LNCaP clone FGC (cell line): ENCODE data around the gene EIF4E1B.

Experiments
- DNase-seq: peaks from one replicate; pipeline ENCODE4 v3.0.0-alpha.2; 2011; ENCODE audit warnings: low read depth
- H3K4me3 ChIP-seq: 2 replicates; pipeline ENCODE4 v1.5.1; 2011; ENCODE audit warnings: mild to moderate bottlenecking, low read depth, low read length, control low read depth
- CTCF ChIP-seq: IDR thresholded peaks from 2 replicates; pipeline ENCODE4 v1.5.1; 2012; ENCODE audit warnings: mild to moderate bottlenecking; ENCODE audit not compliant: control insufficient read depth, insufficient read depth; ENCODE audit errors: extremely low read depth

Gene EIF4E1B

DNA sequence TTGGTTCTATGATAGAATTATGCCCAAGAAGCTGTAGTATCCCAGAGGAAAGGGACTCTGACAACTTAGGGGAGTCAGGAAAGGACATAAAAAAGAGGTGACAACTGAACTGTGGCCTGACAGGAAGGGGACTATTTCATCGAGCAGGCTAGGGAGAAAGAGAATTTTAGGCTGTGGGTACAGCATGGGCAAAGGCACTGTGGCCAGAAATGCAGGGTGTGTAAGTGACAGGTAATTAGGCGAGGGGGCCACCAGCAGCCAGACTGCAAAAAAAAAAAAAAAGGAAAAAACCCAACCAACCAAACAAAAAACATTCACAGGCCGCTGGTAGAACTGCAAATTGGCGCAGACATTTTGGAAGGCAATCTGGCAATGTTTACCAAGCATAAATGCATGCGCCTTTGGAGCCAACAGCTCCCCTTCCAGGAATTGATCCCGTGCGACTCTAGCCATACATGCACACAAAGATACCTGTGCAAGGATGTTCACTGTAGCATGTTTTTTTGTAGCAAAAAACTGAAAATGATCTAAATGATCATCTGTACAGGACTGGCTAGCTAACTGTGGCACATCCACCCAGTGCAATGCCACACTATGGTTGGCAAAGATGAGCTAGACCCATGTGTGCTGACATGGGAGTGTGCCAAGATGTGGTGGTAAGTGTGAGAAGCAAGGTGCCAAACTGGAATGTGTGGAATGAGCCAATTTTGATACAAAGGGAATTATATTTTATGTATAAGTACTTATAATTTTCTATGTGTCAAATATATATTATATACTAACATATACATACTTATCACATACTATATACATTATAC is 1.1 kb downstream of the EIF4E1B start:
- no peak for DNase-seq
- TF ChIP-seq CTCF: no peak
- H3K4me3 ChIP-seq: no peak overlapping the region

DNA sequence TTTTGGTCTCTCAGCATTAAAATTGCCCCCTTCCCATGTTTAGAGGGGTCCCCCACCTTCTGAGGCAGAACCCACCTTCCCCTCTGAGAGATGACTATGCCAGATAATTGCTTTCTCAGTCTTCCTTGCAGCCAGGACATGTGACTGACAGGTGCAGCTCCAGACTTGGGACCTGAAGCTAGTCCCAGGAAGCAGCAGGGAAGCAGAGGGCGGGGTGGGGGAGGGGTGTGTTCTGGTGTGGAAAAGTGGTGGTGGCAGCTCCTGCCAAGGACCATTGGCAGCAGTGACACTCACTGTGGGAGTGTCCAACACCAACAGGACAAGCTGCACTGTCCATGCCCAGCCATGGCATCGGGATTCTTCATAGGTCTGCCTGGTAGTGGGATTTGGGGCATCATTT is 2.3 kb downstream of the EIF4E1B start:
- DNase-seq: no peak
- no peak overlapping the region for H3K4me3 ChIP-seq
- no peak for TF ChIP-seq CTCF

DNA sequence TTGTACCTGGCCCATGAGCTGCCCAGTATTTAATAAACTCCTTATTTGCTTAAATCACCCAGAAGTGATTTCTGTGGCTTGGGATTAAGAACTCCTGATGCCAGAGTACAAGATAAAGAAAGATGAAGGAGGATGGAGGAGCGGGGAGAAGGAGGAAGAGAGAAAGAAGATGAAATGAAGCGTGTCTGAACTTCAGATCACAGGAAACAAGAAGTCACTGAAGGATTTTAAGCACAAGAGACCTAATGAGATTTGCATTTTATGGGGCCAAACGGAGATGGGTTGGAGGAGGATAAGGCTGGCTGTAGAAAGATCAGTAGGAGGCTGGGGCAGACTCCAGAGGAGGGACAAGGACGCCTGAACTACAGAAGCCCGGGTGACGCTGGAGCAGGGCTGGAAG is 3.1 kb downstream of the EIF4E1B start:
- DNase-seq: no peak
- H3K4me3 ChIP-seq: no peak overlapping the region
- no peak for TF ChIP-seq CTCF

GRCh38 chr5:176636426-176636825 is 6.0 kb downstream of the EIF4E1B start:
- no peak for DNase-seq
- no peak overlapping the region for H3K4me3 ChIP-seq
- no peak for TF ChIP-seq CTCF

- H3K4me3 ChIP-seq: no peak overlapping the region
- TF ChIP-seq CTCF: no peak
- no peak for DNase-seq
These were observed 7.1 kb downstream of the EIF4E1B start for GRCh38 chr5:176637556-176637955.

DNA sequence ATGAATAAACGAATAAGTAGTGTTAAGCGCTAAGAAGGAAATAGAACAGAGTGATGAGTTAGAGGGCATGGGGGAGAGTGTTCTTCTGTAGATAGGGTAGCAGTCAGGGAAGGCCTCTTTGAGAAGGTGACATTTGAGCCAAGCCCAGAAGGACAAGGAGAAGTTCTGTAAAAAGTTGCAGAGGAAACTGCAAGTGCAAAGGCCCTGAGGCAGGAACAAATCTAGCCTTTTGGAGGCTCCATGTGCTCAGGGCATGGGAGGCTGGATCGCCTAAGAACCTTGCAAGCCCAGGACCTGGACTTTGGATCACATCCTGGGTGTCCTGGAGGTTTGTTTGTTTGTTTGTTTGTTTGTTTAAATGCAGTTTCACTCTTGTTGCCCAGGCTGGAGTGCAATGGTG is 8.0 kb downstream of the EIF4E1B start:
- no peak for TF ChIP-seq CTCF
- no peak overlapping the region for H3K4me3 ChIP-seq
- DNase-seq: no peak

GRCh38 chr5:176639208-176639607 is 8.7 kb downstream of the EIF4E1B start:
- H3K4me3 ChIP-seq: no peak overlapping the region
- TF ChIP-seq CTCF: no peak
- DNase-seq: no peak
